Muscle of leg (tissue), 11 donors: Measurements from ENCODE around the gene CYP4F22. TPM values are rescaled to one million over a fixed set of nuclear protein-coding genes. Genes with fewer than 3 reads are reported as not detected.
A peak's percentile ranks its signal among the peaks of the same experiment; 100 is the strongest.
"Not testable (repeated sequence)": the region's sequence is repeated elsewhere in the genome, so short reads cannot be mapped to it uniquely, and the experiment has no call there.

Experiments used
- DNase-seq: peaks from one replicate; pipeline ENCODE4 v3.0.0; 2013
- H3K27ac ChIP-seq: one replicate; pipeline ENCODE4 v1.5.1; 2013; ENCODE audit warnings: mild to moderate bottlenecking, low read length, control low read depth
- H3K27me3 ChIP-seq: one replicate; pipeline ENCODE4 v1.6.1; 2013; ENCODE audit warnings: low read length; ENCODE audit not compliant: control insufficient read depth, insufficient read depth
- H3K36me3 ChIP-seq: one replicate; pipeline ENCODE4 v1.6.1; 2013; ENCODE audit warnings: low read length; ENCODE audit not compliant: control insufficient read depth, insufficient read depth
- H3K4me1 ChIP-seq: one replicate; pipeline ENCODE4 v1.6.1; 2013; ENCODE audit warnings: low read length; ENCODE audit not compliant: control insufficient read depth, insufficient read depth
- H3K4me3 ChIP-seq: one replicate; pipeline ENCODE4 v1.5.1; 2013; ENCODE audit warnings: low read length, control low read depth
- H3K9me3 ChIP-seq: replicated peaks from 2 replicates; pipeline ENCODE4 v1.6.1; 2013; ENCODE audit warnings: low read depth, low read length; ENCODE audit not compliant: control insufficient read depth
- WGBS: methylation state at CpG from one replicate; pipeline ENCODE4 v1.1.5; 2013; ENCODE audit warnings: missing lambda C conversion rate; ENCODE audit not compliant: insufficient coverage; 5-methylcytosine and 5-hydroxymethylcytosine counted together
- polyA plus RNA-seq, 8 donors: library from polyadenylated mRNA; unstranded; fragments of 120-200 nt; gene quantifications; one replicate each; pipeline versions ENCODE4 v1.2.1 to v1.2.3, GENCODE V29; 2013; ENCODE audit warnings: inconsistent platforms in 1 of 8, low replicate concordance in 1 of 8; ENCODE audit not compliant: insufficient read length in 8 of 8, insufficient read depth in 1 of 8
- total RNA-seq: library from RNA; stranded (reverse); fragments of 120-200 nt; gene quantifications from one replicate; pipeline ENCODE4 v1.2.4, GENCODE V29; 2013

The CYP4F22 gene
- total and polyA plus RNA-seq, 9 donors: 0.11 to 0.44 TPM; not detected in 7

DNA sequence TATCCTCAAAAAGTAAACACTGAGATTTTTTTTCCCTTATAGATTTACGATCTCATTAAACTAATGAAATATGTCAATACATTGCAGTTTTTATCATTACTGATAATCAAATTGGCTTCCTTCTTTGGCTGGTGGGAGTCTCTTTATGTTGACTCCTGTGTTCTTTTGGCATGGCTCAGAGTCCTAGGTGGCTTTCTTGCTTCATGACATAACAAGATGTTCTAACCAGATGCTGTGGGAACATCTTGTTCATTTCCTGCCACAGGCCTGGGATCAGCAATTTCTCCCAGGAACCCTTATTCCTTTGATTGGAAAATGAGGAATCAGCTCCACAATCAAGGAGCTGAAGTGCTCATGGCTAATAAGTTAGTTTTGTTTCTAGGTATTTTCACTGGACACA is 13.2 kb upstream of the CYP4F22 start:
- no CpG with 5 or more reads among the region's 1 CpG for WGBS
- no peaks in the 10 kb centered on the region for H3K4me1 ChIP-seq
- no peak for DNase-seq
- no peaks in the 10 kb centered on the region for H3K9me3 ChIP-seq
- H3K27ac ChIP-seq: no peak overlapping the region
- no peak overlapping the region for H3K4me3 ChIP-seq
- no peaks in the 10 kb centered on the region for H3K36me3 ChIP-seq
- peaks cover 5% of the 10 kb centered on the region for H3K27me3 ChIP-seq

GRCh38 chr19:15498156-15498858 is 10.0 kb upstream of the CYP4F22 start:
- Histone ChIP-seq H3K36me3 (no peaks in the 10 kb centered on the region), H3K9me3 (no peaks in the 10 kb centered on the region), H3K4me1 (no peaks in the 10 kb centered on the region), H3K27me3 (peaks cover 9% of the 10 kb centered on the region), H3K4me3 (no peak overlapping the region), H3K27ac (no peak overlapping the region)
- no peak for DNase-seq
- WGBS: 58% methylated on average over 5 of the region's 10 CpGs

DNA sequence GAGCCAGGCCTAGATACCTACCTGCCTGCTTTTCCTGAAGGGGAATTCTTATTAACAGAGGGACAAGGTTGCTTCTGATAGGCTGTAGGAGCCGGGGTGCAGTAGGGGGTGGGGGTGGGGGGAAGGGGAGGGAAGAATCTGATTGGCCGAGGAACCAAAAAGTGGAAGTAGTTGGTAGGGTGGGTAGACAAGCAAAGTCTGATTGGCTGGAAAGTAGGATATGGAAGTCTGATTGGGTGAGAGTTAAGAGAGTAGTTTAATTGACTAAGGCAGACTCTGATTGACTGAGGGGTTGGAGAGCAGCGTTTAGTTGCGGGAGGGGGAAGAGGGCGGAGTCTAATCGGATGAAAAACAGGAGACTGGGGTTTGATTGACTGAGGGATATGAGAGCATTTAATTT is 9.4 kb upstream of the CYP4F22 start:
- Histone ChIP-seq H3K9me3 (no peaks in the 10 kb centered on the region), H3K4me3 (no peak overlapping the region), H3K27ac (no peak overlapping the region), H3K36me3 (no peaks in the 10 kb centered on the region), H3K4me1 (no peaks in the 10 kb centered on the region), H3K27me3 (peaks cover 9% of the 10 kb centered on the region)
- WGBS: 34% methylated on average over 5 of the region's 6 CpGs
- no peak for DNase-seq

- no peak overlapping the region for H3K4me3 ChIP-seq
- peaks cover 15% of the 10 kb centered on the region for H3K27me3 ChIP-seq
- H3K4me1 ChIP-seq: no peaks in the 10 kb centered on the region
- H3K9me3 ChIP-seq: no peaks in the 10 kb centered on the region
- WGBS: 33% methylated on average over 1 of the region's 1 CpG
- H3K36me3 ChIP-seq: no peaks in the 10 kb centered on the region
- DNase-seq: peak; percentile 12
- no peak overlapping the region for H3K27ac ChIP-seq
Measured at GRCh38 chr19:15501596-15501995, 6.7 kb upstream of the CYP4F22 start.

- H3K36me3 ChIP-seq: no peaks in the 10 kb centered on the region
- H3K27me3 ChIP-seq: peaks cover 20% of the 10 kb centered on the region
- no peaks in the 10 kb centered on the region for H3K9me3 ChIP-seq
- H3K4me1 ChIP-seq: no peaks in the 10 kb centered on the region
- no peak for DNase-seq
- H3K27ac ChIP-seq: no peak overlapping the region
- no peak overlapping the region for H3K4me3 ChIP-seq
- no CpG with 5 or more reads among the region's 1 CpG for WGBS
Measured at GRCh38 chr19:15502264-15502663, 6.1 kb upstream of the CYP4F22 start.

GRCh38 chr19:15506074-15506571 is 2.2 kb upstream of the CYP4F22 start:
- H3K27me3 ChIP-seq: peaks cover 43% of the 10 kb centered on the region
- H3K36me3 ChIP-seq: no peaks in the 10 kb centered on the region
- 29% methylated on average over 1 of the region's 5 CpGs for WGBS
- H3K27ac ChIP-seq: no peak overlapping the region
- no peaks in the 10 kb centered on the region for H3K9me3 ChIP-seq
- no peak overlapping the region for H3K4me3 ChIP-seq
- H3K4me1 ChIP-seq: peaks cover 5% of the 10 kb centered on the region
- no peak for DNase-seq

DNA sequence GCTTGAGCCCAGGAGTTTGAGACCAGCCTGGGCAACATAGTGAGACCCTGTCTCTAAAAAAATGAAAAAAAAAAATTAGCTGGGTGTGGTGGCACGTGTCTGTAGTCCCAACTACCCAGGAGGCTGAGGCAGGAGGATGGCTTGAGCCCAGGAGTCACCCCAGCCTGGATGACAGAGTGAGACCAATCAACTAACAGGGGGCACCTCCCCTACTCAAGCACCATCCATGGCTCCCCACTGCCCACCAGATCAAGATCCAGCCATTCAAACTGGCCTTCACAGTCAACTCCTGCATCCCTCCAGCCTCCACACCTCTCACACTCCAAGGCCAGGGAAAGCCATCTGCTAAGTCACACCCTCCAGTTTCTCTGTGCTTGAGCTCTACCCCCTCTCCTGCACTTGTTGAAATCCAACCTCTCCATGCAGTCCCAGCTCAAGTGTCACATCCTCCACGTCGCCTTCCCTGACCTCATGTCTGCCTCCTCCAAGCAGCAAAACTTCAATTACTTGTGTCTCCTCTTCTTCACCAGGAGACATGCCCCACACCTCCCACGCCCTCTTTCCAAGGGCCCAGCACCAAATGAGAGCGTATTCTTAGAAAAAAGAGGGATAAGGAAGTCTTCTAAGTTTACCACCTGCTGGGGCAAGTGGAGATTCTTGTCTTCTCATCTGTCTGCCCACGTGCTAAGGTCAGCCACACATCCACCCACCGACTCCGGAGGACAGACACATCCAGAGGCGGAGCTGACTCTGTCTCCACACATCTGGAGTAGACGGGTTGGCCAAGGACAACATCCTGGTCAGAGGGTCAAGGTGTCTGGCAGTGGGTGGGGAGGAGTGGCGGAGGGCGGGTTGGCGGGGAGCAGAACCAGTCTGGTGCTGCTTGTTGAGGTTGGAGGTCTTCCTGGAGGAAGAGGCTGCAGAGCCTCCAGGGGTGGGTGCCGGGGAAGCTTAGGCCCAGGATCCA is 974 bp upstream of the CYP4F22 start:
- WGBS: 59% methylated on average over 10 of the region's 14 CpGs
- Histone ChIP-seq H3K4me1 (peaks cover 5% of the 10 kb centered on the region), H3K36me3 (no peaks in the 10 kb centered on the region), H3K9me3 (no peaks in the 10 kb centered on the region), H3K27ac (no peak overlapping the region), H3K27me3 (peaks cover 41% of the 10 kb centered on the region), H3K4me3 (no peak overlapping the region)
- no peak for DNase-seq

DNA sequence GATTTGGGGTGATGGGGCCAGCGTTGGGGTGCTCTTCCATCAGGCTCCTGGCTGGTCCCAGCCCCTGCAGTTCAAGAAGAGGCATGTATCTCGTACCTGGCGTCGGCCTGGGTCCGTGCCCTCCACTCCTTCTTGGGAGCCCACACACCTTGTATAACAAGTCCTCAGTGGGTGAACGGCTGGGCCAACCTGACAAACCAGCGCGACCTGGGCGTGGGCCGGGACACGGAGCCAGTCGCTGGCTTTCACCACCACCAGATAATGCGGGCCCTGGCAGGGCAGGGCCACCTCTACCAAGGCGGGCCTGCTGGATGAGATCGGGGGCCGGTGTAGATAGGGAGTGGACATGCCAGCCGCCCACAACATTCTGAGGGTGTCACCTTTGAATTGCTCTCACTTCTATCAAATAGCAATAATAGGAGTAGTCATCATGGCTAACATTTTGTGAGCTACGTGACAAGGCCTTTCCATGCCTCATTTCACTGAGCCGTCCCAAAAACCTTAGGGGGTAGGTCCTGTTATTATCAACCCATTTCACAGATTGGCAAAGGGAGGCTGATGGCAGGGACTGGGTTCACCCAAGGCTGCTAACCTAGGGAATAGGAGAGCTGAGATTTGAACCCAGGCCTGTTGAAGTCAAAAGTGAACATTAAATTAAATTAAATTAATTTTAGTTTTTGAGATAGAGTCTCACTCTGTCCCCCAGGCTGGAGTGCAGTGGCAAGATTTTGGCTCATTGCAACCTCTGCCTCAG is 3.5 kb downstream of the CYP4F22 start:
- H3K27ac ChIP-seq: no peak overlapping the region
- no peaks in the 10 kb centered on the region for H3K36me3 ChIP-seq
- no peak overlapping the region for H3K4me3 ChIP-seq
- H3K9me3 ChIP-seq: no peaks in the 10 kb centered on the region
- WGBS: 93% methylated on average over 12 of the region's 19 CpGs
- DNase-seq: no peak
- peaks cover 5% of the 10 kb centered on the region for H3K4me1 ChIP-seq
- peaks cover 33% of the 10 kb centered on the region for H3K27me3 ChIP-seq

DNA sequence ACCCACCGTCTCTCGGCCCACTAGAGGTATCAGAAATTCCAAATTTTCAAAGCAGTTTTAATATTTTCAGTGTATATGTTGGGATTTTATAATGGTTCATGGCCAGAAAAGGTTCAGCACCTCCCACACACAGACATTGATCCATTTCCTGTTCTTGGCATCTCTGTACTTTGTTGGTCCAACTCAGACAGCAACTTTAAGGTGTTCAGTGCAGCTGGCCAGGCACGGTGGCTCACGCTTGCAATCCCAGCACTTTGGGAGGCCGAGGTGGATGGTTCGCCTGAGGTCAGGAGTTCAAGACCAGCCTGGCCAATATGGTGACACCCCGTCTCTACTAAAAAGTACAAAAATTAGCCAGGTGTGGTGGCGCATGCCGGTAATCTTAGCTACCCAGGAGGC is 6.9 kb downstream of the CYP4F22 start:
- H3K4me3 ChIP-seq, H3K36me3 ChIP-seq, H3K27me3 ChIP-seq, H3K4me1 ChIP-seq, DNase-seq, H3K9me3 ChIP-seq, H3K27ac ChIP-seq: not testable (repeated sequence)
- 95% methylated on average over 7 of the region's 9 CpGs for WGBS

GRCh38 chr19:15516363-15516762 is 8.0 kb downstream of the CYP4F22 start:
- Histone ChIP-seq H3K36me3 (no peaks in the 10 kb centered on the region), H3K4me3 (no peak overlapping the region), H3K27ac (no peak overlapping the region), H3K4me1 (no peaks in the 10 kb centered on the region), H3K9me3 (no peaks in the 10 kb centered on the region), H3K27me3 (peaks cover 2% of the 10 kb centered on the region)
- DNase-seq: no peak
- WGBS: no CpG with 5 or more reads among the region's 3 CpGs
